H9 (cell line): ENCODE results near the gene CFAP45. TPM values are rescaled to one million over a fixed set of nuclear protein-coding genes. Genes with fewer than 3 reads are reported as not detected.

Experiments used
- DNase-seq: peaks from one replicate; pipeline ENCODE4 v3.0.0-alpha.2; 2017
- H2AFZ ChIP-seq: one replicate; pipeline ENCODE4 v1.6.1; 2013; ENCODE audit warnings: mild to moderate bottlenecking, low read length, control low read depth, moderate library complexity
- H2AK5ac ChIP-seq: 2 replicates; pipeline ENCODE4 v1.6.1; 2013; ENCODE audit warnings: low read length, control low read depth, mixed read lengths; ENCODE audit not compliant: insufficient read length
- H2BK120ac ChIP-seq: one replicate; pipeline ENCODE4 v1.6.1; 2013; ENCODE audit warnings: low read depth, mild to moderate bottlenecking, low read length, control low read depth, inconsistent platforms; ENCODE audit not compliant: poor library complexity, severe bottlenecking
- H2BK12ac ChIP-seq: 2 replicates; pipeline ENCODE4 v1.6.1; 2013; ENCODE audit warnings: low read length, control low read depth, mixed read lengths, low read depth; ENCODE audit not compliant: insufficient read length
- H2BK15ac ChIP-seq: 2 replicates; pipeline ENCODE4 v1.6.1; 2013; ENCODE audit warnings: low read depth, low read length, control low read depth
- H2BK20ac ChIP-seq: one replicate; pipeline ENCODE4 v1.6.1; 2013; ENCODE audit warnings: low read depth, mild to moderate bottlenecking, low read length, control low read depth, inconsistent platforms; ENCODE audit not compliant: poor library complexity, severe bottlenecking
- H2BK5ac ChIP-seq: 2 replicates; pipeline ENCODE4 v1.6.1; 2013; ENCODE audit warnings: low read length, control low read depth, mixed read lengths; ENCODE audit not compliant: insufficient read length
- H3K14ac ChIP-seq: 2 replicates; pipeline ENCODE4 v1.6.1; 2013; ENCODE audit warnings: low read length, control low read depth; ENCODE audit not compliant: insufficient read depth
- H3K18ac ChIP-seq: 2 replicates; pipeline ENCODE4 v1.6.1; 2013; ENCODE audit warnings: low read depth, mild to moderate bottlenecking, mixed read lengths, low read length, control low read depth; ENCODE audit not compliant: insufficient read length
- H3K23ac ChIP-seq: 2 replicates; pipeline ENCODE4 v1.6.1; 2013; ENCODE audit warnings: low read length, control low read depth, mixed read lengths, low read depth; ENCODE audit not compliant: insufficient read length
- H3K23me2 ChIP-seq: 2 replicates; pipeline ENCODE4 v1.6.1; 2013; ENCODE audit warnings: low read depth, mild to moderate bottlenecking, mixed read lengths, low read length, control low read depth; ENCODE audit not compliant: insufficient read length, poor library complexity, severe bottlenecking
- H3K27ac ChIP-seq: 2 replicates; pipeline ENCODE4 v1.5.1; 2013; ENCODE audit warnings: low read length, control low read depth, mixed read lengths, low read depth; ENCODE audit not compliant: insufficient read length
- H3K27me3 ChIP-seq: 2 replicates; pipeline ENCODE4 v1.6.1; 2013; ENCODE audit warnings: low read length, control low read depth, inconsistent platforms; ENCODE audit not compliant: insufficient read depth
- H3K4ac ChIP-seq: 2 replicates; pipeline ENCODE4 v1.6.1; 2013; ENCODE audit warnings: low read depth, mild to moderate bottlenecking, control low read depth, inconsistent platforms, low read length, moderate library complexity
- H3K4me1 ChIP-seq: 2 replicates; pipeline ENCODE4 v1.6.1; 2013; ENCODE audit warnings: low read length, control low read depth, inconsistent platforms; ENCODE audit not compliant: insufficient read depth
- H3K4me2 ChIP-seq: 2 replicates; pipeline ENCODE4 v1.6.1; 2013; ENCODE audit warnings: low read length, control low read depth, mixed read lengths; ENCODE audit not compliant: insufficient read length, insufficient read depth
- H3K56ac ChIP-seq: 2 replicates; pipeline ENCODE4 v1.6.1; 2013; ENCODE audit warnings: low read depth, mild to moderate bottlenecking, mixed read lengths, low read length, control low read depth; ENCODE audit not compliant: insufficient read length
- H3K79me1 ChIP-seq: 2 replicates; pipeline ENCODE4 v1.6.1; 2013; ENCODE audit warnings: low read depth, mild to moderate bottlenecking, moderate library complexity, low read length, control low read depth, inconsistent platforms; ENCODE audit not compliant: insufficient read depth, poor library complexity, severe bottlenecking
- H3K79me2 ChIP-seq: 2 replicates; pipeline ENCODE4 v1.6.1; 2013; ENCODE audit warnings: low read length, control low read depth, inconsistent platforms; ENCODE audit not compliant: insufficient read depth
- H3K9ac ChIP-seq: 2 replicates; pipeline ENCODE4 v1.6.1; 2013; ENCODE audit warnings: low read length, control low read depth, mixed read lengths; ENCODE audit not compliant: insufficient read length; ENCODE audit errors: extremely low read depth
- H3K9me3 ChIP-seq: one replicate; pipeline ENCODE4 v1.6.1; 2013; ENCODE audit warnings: low read depth, low read length, inconsistent platforms; ENCODE audit not compliant: control insufficient read depth
- H3T11ph ChIP-seq: one replicate; pipeline ENCODE4 v1.6.1; 2013; ENCODE audit warnings: mild to moderate bottlenecking, low read length, control low read depth, inconsistent platforms
- H4K20me1 ChIP-seq: one replicate; pipeline ENCODE4 v1.6.1; 2013; ENCODE audit not compliant: control insufficient read depth, insufficient read length, insufficient read depth
- H4K5ac ChIP-seq: 2 replicates; pipeline ENCODE4 v1.6.1; 2013; ENCODE audit warnings: low read depth, mild to moderate bottlenecking, mixed read lengths, low read length, control low read depth; ENCODE audit not compliant: insufficient read length
- H4K8ac ChIP-seq: replicated peaks from 2 replicates; pipeline ENCODE4 v1.6.1; 2013; ENCODE audit warnings: low read length, control low read depth, mixed read lengths, low read depth; ENCODE audit not compliant: insufficient read length
- H4K91ac ChIP-seq: 2 replicates; pipeline ENCODE4 v1.6.1; 2013; ENCODE audit warnings: low read depth, mild to moderate bottlenecking, moderate library complexity, mixed read lengths, low read length, control low read depth; ENCODE audit not compliant: insufficient read length
- H3K27ac Mint-ChIP-seq, 3 experiments: 2 replicates in 2 of 3; 3 replicates in 1 of 3; pipeline ENCODE4 v1.8.0; 2020 to 2021; ENCODE audit warnings: mixed read lengths in 3 of 3, mild to moderate bottlenecking in 1 of 3, moderate library complexity in 1 of 3
- H3K27me3 Mint-ChIP-seq: 2 replicates; pipeline ENCODE4 v1.8.0; 2021; ENCODE audit warnings: low read depth, mild to moderate bottlenecking, moderate library complexity, mixed read lengths
- H3K36me3 Mint-ChIP-seq, 3 experiments: 2 replicates in 2 of 3; 3 replicates in 1 of 3; pipeline ENCODE4 v1.8.0; 2020 to 2021; ENCODE audit warnings: low read depth in 3 of 3, mixed read lengths in 3 of 3; ENCODE audit not compliant: insufficient read depth in 1 of 3
- H3K4me1 Mint-ChIP-seq, 2 experiments: 2 replicates each; pipeline ENCODE4 v1.8.0; 2020; ENCODE audit warnings: mixed read lengths in 2 of 2
- H3K4me3 Mint-ChIP-seq, 2 experiments: 2 replicates in 1 of 2; 3 replicates in 1 of 2; pipeline ENCODE4 v1.8.0; 2020 to 2021; ENCODE audit warnings: mild to moderate bottlenecking in 2 of 2, mixed read lengths in 2 of 2, moderate library complexity in 1 of 2
- H3K9me3 Mint-ChIP-seq, 2 experiments: 2 replicates in 1 of 2; 3 replicates in 1 of 2; pipeline ENCODE4 v1.8.0; 2020; ENCODE audit warnings: mild to moderate bottlenecking in 2 of 2, mixed read lengths in 2 of 2, moderate library complexity in 1 of 2
- WGBS: extraction: QIAGEN DNeasy Blood & Tissue Kit; methylation state at CpG from one replicate; pipeline ENCODE4 v1.1.7; 2013; ENCODE audit warnings: missing lambda C conversion rate, low lambda C conversion rate, mixed read lengths; ENCODE audit not compliant: insufficient read length; ENCODE audit errors: extremely low coverage; 5-methylcytosine and 5-hydroxymethylcytosine counted together
- total RNA-seq: library from RNA; stranded (reverse); gene quantifications from 2 replicates; pipeline ENCODE4 v1.2.1, GENCODE V29; 2021
- TF ChIP-seq, protein P1 (sequence below): fragments of 200-600 bp; sonication (generic); conservative IDR thresholded peaks from 3 replicates; pipeline ENCODE4 v1.8.0; 2021; ENCODE audit warnings: antibody characterized with exemption, mild to moderate bottlenecking

Gene CFAP45
- total RNA-seq, 1 experiment from 2014 or later = 0.85 TPM

DNA sequence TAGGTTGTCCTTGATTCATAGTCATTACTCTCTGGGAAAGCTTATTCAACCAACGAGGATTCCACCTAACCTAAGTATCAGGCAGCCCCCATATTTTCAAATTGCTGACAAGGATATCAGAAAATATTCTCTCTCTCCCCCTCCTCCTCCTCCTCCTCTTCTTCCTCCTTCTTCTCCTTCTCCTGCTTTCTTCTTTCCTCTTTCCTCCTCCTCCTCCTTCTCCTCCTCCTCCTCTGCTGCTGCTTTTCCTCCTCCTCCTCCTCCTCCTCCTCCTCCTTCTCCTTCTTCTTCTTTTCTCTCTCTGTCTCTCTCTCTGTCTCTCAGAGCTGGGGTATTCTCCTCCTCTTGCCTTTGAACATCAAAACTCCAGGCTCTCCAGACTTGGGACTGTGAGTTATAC lies 48.0 kb upstream of the CFAP45 start:
- no peaks in the 10 kb centered on the region for H4K20me1 ChIP-seq
- no peak overlapping the region for H2AFZ ChIP-seq
- peaks cover 10% of the 10 kb centered on the region for H3K23me2 ChIP-seq
- no peak overlapping the region for H2BK15ac ChIP-seq
- no peak overlapping the region for H3K23ac ChIP-seq
- H3K56ac ChIP-seq = no peak overlapping the region
- no peak overlapping the region for H3K27ac ChIP-seq
- H4K5ac ChIP-seq = no peak overlapping the region
- no peak overlapping the region for H4K91ac ChIP-seq
- no peak overlapping the region for H2AK5ac ChIP-seq
- no peaks in the 10 kb centered on the region for H3K79me2 ChIP-seq
- no peaks in the 10 kb centered on the region; the same call in 1 of the 2 replicates for H3K4me1 ChIP-seq
- Mint-ChIP-seq H3K27me3 (peaks cover 15% of the 10 kb centered on the region), H3K4me1 (peaks cover 19 to 33% of the 10 kb centered on the region in 2 experiments), H3K36me3 (peaks cover 0 to 3% (median 0%) of the 10 kb centered on the region in 3 experiments; a peak in 2 of 7 replicates), H3K4me3 (no peak overlapping the region), H3K27ac (peak overlapping the region in 1 of 3 experiments; percentile 89; a peak in 2 of 7 replicates), H3K9me3 (no peaks in the 10 kb centered on the region)
- H2BK12ac ChIP-seq = no peak overlapping the region
- H3K27me3 ChIP-seq = no peaks in the 10 kb centered on the region; the same call in 1 of the 2 replicates
- no peak overlapping the region for H2BK120ac ChIP-seq
- H3K4me2 ChIP-seq = no peak overlapping the region
- no peak overlapping the region for H4K8ac ChIP-seq
- TF ChIP-seq, protein P1, sequence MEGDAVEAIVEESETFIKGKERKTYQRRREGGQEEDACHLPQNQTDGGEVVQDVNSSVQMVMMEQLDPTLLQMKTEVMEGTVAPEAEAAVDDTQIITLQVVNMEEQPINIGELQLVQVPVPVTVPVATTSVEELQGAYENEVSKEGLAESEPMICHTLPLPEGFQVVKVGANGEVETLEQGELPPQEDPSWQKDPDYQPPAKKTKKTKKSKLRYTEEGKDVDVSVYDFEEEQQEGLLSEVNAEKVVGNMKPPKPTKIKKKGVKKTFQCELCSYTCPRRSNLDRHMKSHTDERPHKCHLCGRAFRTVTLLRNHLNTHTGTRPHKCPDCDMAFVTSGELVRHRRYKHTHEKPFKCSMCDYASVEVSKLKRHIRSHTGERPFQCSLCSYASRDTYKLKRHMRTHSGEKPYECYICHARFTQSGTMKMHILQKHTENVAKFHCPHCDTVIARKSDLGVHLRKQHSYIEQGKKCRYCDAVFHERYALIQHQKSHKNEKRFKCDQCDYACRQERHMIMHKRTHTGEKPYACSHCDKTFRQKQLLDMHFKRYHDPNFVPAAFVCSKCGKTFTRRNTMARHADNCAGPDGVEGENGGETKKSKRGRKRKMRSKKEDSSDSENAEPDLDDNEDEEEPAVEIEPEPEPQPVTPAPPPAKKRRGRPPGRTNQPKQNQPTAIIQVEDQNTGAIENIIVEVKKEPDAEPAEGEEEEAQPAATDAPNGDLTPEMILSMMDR = no peak
- no peaks in the 10 kb centered on the region for H3K79me1 ChIP-seq
- no peak overlapping the region for H3K9ac ChIP-seq
- no peaks in the 10 kb centered on the region for H3K9me3 ChIP-seq
- H2BK5ac ChIP-seq = no peak overlapping the region
- H3K18ac ChIP-seq = no peak overlapping the region
- no peak for DNase-seq
- no peak overlapping the region for H3T11ph ChIP-seq
- no peak overlapping the region for H3K14ac ChIP-seq
- WGBS = no CpG with 5 or more reads among the region's 1 CpG
- H3K4ac ChIP-seq = no peak overlapping the region
- H2BK20ac ChIP-seq = no peak overlapping the region
